ENCODE measurements around the gene PIKFYVE.

DNA sequence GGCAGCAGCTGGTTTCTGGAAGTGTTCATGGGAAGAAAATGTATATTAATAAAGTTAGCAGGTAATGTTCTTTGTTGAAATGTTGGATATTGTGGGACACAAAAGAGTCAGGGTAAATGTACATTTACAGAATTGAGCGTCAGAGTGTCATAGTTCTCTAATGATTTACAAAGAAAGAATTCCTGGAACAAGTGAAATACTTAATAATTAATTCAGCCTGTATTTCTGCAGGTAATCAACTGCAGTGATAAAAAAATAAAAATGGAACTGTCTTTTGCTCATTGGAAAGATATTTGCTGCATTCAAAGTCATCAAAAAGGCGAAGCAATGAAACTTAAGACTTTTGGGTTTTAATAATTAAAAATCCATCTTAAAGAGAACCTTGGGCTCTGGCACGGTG, 113.1 kb downstream of the PIKFYVE start:
- TF ChIP-seq, protein P1, sequence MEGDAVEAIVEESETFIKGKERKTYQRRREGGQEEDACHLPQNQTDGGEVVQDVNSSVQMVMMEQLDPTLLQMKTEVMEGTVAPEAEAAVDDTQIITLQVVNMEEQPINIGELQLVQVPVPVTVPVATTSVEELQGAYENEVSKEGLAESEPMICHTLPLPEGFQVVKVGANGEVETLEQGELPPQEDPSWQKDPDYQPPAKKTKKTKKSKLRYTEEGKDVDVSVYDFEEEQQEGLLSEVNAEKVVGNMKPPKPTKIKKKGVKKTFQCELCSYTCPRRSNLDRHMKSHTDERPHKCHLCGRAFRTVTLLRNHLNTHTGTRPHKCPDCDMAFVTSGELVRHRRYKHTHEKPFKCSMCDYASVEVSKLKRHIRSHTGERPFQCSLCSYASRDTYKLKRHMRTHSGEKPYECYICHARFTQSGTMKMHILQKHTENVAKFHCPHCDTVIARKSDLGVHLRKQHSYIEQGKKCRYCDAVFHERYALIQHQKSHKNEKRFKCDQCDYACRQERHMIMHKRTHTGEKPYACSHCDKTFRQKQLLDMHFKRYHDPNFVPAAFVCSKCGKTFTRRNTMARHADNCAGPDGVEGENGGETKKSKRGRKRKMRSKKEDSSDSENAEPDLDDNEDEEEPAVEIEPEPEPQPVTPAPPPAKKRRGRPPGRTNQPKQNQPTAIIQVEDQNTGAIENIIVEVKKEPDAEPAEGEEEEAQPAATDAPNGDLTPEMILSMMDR (IDR thresholded peaks at IDR 0.05), result no peak
- TF ChIP-seq POLR2A (IDR thresholded peaks at IDR 0.05), result no peak

Measured in right lobe of liver (tissue), 4 donors.